Stromal cell of bone marrow (primary cell): Measurements from ENCODE around the gene SLC6A19.
"Not testable (repeated sequence)": the region's sequence is repeated elsewhere in the genome, so short reads cannot be mapped to it uniquely, and the experiment has no call there.

Experiments used
- DNase-seq: peaks from one replicate; pipeline ENCODE4 v3.0.0-alpha.2; 2012; ENCODE audit warnings: low read depth

Gene SLC6A19

GRCh38 chr5:1201327-1202025 lies at the start of gene SLC6A19:
TSS of gene SLC6A19 (plus strand) at chr5:1201595. CDS start at chr5:1201651, 56 bp downstream.
- no peak for DNase-seq

GRCh38 chr5:1152156-1152555 lies 49.2 kb upstream of the SLC6A19 start:
- DNase-seq = no peak

GRCh38 chr5:1152771-1153282 lies 48.6 kb upstream of the SLC6A19 start:
- no peak for DNase-seq

- no peak for DNase-seq
Observed at GRCh38 chr5:1153428-1153827, 48.0 kb upstream of the SLC6A19 start.

GRCh38 chr5:1155191-1156032 lies 46.0 kb upstream of the SLC6A19 start:
- DNase-seq = no peak

- no peak for DNase-seq
Observed at GRCh38 chr5:1156033-1156753, 45.2 kb upstream of the SLC6A19 start.

- DNase-seq = no peak
Observed at GRCh38 chr5:1156754-1157460, 44.5 kb upstream of the SLC6A19 start.

GRCh38 chr5:1157461-1157986 lies 43.9 kb upstream of the SLC6A19 start:
- DNase-seq = not testable (repeated sequence)

- DNase-seq = no peak
Observed at GRCh38 chr5:1158647-1159340, 42.6 kb upstream of the SLC6A19 start.

GRCh38 chr5:1159341-1159675 lies 42.1 kb upstream of the SLC6A19 start:
- no peak for DNase-seq

GRCh38 chr5:1159774-1160406 lies 41.5 kb upstream of the SLC6A19 start:
- no peak for DNase-seq

- DNase-seq = no peak
Observed at GRCh38 chr5:1161108-1161832, 40.1 kb upstream of the SLC6A19 start.

- DNase-seq = no peak
Observed at GRCh38 chr5:1161833-1162229, 39.6 kb upstream of the SLC6A19 start.

- DNase-seq = no peak
Observed at GRCh38 chr5:1162276-1162675, 39.1 kb upstream of the SLC6A19 start.

GRCh38 chr5:1162751-1163150 lies 38.6 kb upstream of the SLC6A19 start:
- DNase-seq = no peak

- no peak for DNase-seq
Observed at GRCh38 chr5:1163366-1163765, 38.0 kb upstream of the SLC6A19 start.

GRCh38 chr5:1163879-1164278 lies 37.5 kb upstream of the SLC6A19 start:
- DNase-seq = no peak

GRCh38 chr5:1164696-1165630 lies 36.4 kb upstream of the SLC6A19 start:
- no peak for DNase-seq

GRCh38 chr5:1165864-1166263 lies 35.5 kb upstream of the SLC6A19 start:
- no peak for DNase-seq
